Peyer's patch (tissue), 4 donors: Measurements from ENCODE around the gene COLEC11.

Experiments
- CTCF ChIP-seq, 6 experiments: fragments of 450-650 bp in 4 of 6; fragments of 200-600 bp in 2 of 6; sonication (generic) in 1 of 6; IDR thresholded peaks; one replicate each; pipeline ENCODE4 v1.5.1; 2017 to 2019; ENCODE audit warnings: antibody characterized with exemption in 6 of 6, mild to moderate bottlenecking in 3 of 6, moderate library complexity in 1 of 6
- POLR2A ChIP-seq, 2 donors: fragments of 450-650 bp; IDR thresholded peaks; one replicate each; pipeline ENCODE4 v1.5.1; 2017; ENCODE audit warnings: antibody characterized with exemption in 2 of 2, mild to moderate bottlenecking in 2 of 2, moderate library complexity in 2 of 2

DNA sequence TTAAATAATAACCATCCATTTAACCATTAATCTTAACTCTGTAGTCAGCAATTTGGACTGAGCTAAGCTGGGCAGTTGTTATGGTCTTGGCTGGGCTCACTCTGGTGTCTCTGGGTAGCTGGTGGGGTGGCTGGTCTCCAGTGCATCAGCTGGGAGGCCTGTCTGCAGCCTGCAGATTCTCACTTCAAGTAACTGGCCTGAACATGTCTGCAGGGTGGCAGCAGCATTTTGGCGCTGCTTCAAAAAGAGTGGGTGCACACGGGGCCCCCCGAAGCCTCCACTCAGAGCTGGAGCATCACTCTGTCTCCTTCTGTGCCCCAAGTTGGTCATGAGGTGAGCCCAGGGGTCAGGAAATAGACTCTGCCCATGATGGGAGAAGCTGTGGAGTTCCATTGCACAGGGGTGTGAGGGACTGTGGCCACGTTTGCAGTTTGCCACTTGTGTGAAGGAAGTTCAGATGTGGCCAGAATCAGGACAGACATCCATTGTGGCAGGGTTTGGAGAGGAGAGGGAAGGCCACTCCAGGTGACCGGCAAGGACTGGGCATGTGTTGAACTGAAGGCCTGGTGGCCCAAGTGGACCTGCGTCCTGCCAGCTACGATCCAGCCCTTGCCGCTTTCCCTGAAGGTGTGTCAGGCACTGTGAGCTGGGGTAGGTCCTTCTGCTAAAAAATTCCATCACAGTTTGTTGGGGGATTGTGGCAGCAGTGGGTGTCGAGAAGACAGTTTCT is 58.1 kb downstream of the COLEC11 start:
- TF ChIP-seq CTCF (IDR thresholded peaks at IDR 0.05) (no peak), POLR2A (IDR thresholded peaks at IDR 0.05) (no peak)
